Fibroblast of villous mesenchyme (primary cell): ENCODE results near the gene WRNIP1. TPM values are rescaled to one million over a fixed set of nuclear protein-coding genes. Genes with fewer than 3 reads are reported as not detected.
A peak's percentile ranks its signal among the peaks of the same experiment; 100 is the strongest.
"Not testable (repeated sequence)": the region's sequence is repeated elsewhere in the genome, so short reads cannot be mapped to it uniquely, and the experiment has no call there.

Experiments
- DNase-seq: peaks from one replicate; pipeline ENCODE4 v3.0.0-alpha.2; 2010; ENCODE audit warnings: low read depth
- H3K4me3 ChIP-seq: 2 replicates; pipeline ENCODE4 v1.5.1; 2011; ENCODE audit warnings: low read depth, mild to moderate bottlenecking, low read length
- CTCF ChIP-seq: IDR thresholded peaks from 2 replicates; pipeline ENCODE4 v1.5.1; 2012; ENCODE audit warnings: low read depth, mild to moderate bottlenecking, low read length; ENCODE audit not compliant: insufficient read depth
- total RNA-seq: library from RNA; depleted of rRNA; stranded (reverse); fragments of >200 nt; gene quantifications from 2 replicates; pipeline ENCODE4 v1.2.3, GENCODE V29; 2012

Gene WRNIP1
- total RNA-seq, 1 donor, result 38.0 TPM

DNA sequence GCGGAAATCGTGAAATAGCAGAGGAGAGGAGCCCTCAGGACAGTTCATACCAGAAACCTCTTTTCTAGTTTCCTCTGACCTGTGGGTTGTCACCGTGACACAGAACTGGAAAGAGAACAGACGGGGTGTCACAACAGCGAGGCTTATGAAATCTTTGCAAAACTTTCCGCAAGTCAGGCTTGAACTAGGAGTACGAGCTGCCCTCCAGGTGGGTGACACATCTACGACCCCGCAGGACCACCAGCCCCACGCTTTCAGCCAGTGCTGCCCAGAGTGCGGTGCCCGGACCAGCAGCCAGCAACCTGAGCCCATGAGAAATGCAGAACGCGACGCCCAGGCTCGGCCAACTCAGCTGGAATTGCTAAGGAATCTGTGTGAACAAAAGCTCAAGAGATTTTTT lies 30.8 kb downstream of the WRNIP1 start:
- H3K4me3 ChIP-seq, result no peak overlapping the region
- TF ChIP-seq CTCF, result no peak
- DNase-seq, result no peak

DNA sequence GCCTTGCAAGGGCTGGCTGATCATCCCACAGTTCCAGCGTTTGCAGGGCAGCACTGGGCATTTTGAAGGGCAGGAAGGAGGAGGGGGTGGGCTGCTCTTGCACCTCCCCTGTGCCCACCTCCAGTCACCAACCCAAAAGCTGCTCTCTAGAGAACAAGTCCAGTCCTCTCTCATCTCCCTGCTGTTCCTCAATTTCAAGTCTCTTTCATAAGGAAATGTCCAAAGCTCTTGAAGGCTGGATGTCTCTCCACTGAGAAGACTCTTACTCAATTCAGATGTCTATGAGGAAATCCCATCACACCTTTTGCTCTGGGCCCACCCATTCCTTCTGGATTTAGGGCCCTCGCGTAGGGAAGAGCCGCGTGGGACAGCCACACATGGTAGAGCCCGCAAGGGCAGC lies 31.7 kb downstream of the WRNIP1 start:
- no peak for TF ChIP-seq CTCF

GRCh38 chr6:2797564-2798031 lies 32.4 kb downstream of the WRNIP1 start:
- H3K4me3 ChIP-seq, result no peak overlapping the region
- no peak for TF ChIP-seq CTCF
- peak; percentile 29 for DNase-seq

More for the DNA sequence above, 31.7 kb downstream of the WRNIP1 start:
- H3K4me3 ChIP-seq, result no peak overlapping the region
- no peak for DNase-seq

DNA sequence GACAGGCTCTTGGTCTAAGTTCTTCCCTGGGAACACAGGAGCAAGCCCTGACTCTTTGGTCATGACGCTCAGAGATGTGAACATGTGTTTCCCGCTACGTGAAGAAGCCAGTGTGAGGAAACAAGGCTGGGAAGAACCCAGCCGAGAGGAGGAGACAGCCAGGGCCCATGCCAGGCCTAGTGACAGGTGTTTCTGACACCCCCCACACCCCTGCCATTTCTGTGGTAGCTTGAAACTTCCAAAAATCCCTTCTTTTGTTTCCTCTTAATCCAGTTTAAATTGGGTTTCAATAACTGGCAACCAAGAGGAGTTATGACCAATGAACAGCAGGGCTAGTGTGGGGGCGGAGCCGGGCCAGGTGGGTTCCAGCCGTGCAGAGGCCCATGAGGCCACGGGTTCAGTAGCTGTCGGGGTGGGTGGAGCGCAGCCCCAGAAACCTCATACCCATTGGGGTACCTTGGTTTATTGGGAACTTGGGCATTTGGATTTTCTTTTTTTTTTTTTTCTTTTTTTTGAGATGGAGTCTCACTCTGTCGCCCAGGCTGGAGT lies 33.5 kb downstream of the WRNIP1 start:
- no peak for TF ChIP-seq CTCF
- H3K4me3 ChIP-seq, result no peak overlapping the region
- DNase-seq, result no peak

- TF ChIP-seq CTCF, result no peak
- no peak for DNase-seq
Observed at GRCh38 chr6:2799936-2800527, 34.8 kb downstream of the WRNIP1 start.

DNA sequence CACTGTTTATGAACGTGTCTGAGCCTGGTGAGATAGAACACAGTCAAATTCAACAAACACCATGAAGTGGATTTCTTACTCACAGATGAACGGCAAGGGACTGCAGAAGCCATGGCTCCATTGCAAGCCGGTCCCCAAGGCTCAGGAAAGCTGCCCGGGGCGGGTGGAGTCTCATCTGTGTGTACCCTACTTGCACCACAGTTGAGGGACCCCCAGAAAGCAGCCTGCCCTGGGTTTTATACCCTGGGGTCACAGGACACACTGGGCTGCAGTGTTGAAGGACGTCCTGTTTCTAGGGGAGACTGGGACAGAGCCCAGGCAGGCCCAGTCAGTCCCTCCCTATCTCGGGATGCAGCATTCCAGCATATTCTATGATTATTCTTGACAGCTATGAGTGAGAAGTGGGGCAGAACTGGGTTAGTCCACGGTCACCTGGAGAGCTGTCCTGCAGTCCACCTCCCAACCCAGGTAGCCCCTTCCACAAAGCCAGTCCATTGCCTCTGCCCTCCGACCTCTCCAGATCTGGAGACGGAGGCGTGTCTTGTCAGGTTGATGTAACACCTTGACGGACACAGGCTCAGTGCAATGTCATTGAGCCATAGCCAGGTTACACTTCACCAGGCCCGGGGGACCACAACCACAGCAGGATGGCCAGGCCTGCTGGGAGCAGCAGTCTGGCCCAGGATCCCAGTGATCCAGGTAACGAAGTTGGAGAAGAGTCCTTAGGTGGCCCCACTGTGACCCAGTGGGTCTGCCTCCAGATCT lies 35.5 kb downstream of the WRNIP1 start:
- DNase-seq, result no peak
- no peak overlapping the region for H3K4me3 ChIP-seq
- TF ChIP-seq CTCF, result no peak

More at GRCh38 chr6:2799936-2800527, 34.8 kb downstream of the WRNIP1 start:
- H3K4me3 ChIP-seq, result no peak overlapping the region

DNA sequence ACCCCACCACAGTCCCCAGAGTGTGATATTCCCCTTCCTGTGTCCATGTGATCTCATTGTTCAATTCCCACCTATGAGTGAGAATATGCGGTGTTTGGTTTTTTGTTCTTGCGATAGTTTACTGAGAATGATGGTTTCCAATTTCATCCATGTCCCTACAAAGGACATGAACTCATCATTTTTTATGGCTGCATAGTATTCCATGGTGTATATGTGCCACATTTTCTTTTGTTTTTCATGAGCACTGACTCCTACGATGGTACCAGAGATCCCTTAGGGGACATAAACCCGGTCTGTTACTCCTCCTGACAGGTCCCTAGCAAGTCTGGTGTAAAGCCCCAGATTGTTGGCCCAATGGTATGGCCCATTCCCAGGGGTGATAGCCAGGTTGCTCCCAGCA lies 36.5 kb downstream of the WRNIP1 start:
- not testable (repeated sequence) for H3K4me3 ChIP-seq, DNase-seq
